GM10248 (cell line): ENCODE data around the gene GYG2.
"Not testable (repeated sequence)": the region's sequence is repeated elsewhere in the genome, so short reads cannot be mapped to it uniquely, and the experiment has no call there.

Experiments
- CTCF ChIA-PET: fragments of 300-600 bp; sonication (Branson Sonifier 250); formaldehyde crosslinking; extraction: SDS; loops from one replicate; lab custom pipeline; 2021; ENCODE audit warnings: antibody characterized with exemption; lab: Yijun Ruan, JAX
- POLR2A ChIA-PET: fragments of 350-650 bp; sonication (Branson Sonifier 250); formaldehyde crosslinking; extraction: SDS; loops from one replicate; lab custom pipeline; 2020; ENCODE audit warnings: antibody characterized with exemption; lab: Yijun Ruan, JAX
- DNase-seq: peaks from one replicate; pipeline ENCODE4 v3.0.0; 2012; ENCODE audit errors: extremely low spot score
- TF ChIP-seq, protein P1 (sequence below): IDR thresholded peaks from 2 replicates; pipeline ENCODE4 v1.5.1; 2012; ENCODE audit warnings: mild to moderate bottlenecking, low read depth; ENCODE audit errors: extremely low read depth, missing control alignments, control extremely low read depth

The GYG2 gene

DNA sequence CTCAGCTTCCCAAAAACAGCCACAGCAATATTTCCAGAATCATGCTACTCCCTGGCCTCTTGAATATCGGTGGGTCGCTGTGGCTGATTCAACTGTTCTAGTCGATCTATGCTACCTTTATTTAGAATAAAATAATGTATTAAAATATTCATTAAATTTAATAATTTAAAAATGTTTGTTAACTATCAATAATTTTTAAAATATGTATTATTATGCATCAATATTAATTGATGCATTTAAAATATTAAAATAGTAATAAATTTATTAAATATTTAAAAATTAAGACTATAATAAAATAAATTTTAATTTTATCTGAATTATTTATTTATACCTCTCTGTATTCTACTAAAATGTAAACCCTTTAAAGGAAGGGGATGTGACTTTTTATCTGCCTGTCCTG, 81.4 kb downstream of the GYG2 start:
- ChIA-PET POLR2A (no interaction called here), CTCF (no interaction called here)
- DNase-seq = no peak
- TF ChIP-seq, protein P1, sequence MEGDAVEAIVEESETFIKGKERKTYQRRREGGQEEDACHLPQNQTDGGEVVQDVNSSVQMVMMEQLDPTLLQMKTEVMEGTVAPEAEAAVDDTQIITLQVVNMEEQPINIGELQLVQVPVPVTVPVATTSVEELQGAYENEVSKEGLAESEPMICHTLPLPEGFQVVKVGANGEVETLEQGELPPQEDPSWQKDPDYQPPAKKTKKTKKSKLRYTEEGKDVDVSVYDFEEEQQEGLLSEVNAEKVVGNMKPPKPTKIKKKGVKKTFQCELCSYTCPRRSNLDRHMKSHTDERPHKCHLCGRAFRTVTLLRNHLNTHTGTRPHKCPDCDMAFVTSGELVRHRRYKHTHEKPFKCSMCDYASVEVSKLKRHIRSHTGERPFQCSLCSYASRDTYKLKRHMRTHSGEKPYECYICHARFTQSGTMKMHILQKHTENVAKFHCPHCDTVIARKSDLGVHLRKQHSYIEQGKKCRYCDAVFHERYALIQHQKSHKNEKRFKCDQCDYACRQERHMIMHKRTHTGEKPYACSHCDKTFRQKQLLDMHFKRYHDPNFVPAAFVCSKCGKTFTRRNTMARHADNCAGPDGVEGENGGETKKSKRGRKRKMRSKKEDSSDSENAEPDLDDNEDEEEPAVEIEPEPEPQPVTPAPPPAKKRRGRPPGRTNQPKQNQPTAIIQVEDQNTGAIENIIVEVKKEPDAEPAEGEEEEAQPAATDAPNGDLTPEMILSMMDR = no peak

DNA sequence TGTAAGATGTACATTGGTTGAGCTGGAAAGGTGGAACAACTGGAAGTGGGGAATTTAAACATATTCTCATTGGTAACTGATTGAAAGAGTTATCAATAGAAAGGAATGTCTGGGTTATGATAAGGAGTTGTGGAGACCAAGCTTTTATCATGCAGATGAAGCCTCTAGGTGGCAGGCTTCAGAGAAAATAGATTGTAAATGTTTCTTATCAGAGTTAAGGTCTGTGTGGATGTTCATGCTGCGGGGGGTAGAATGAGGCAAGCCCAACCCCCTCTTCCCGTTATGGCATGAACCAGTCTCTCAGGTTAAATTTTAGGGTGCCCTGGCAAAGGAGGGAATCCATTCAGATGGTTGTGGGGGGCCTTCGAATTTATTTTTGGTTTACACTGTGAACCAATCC, 84.4 kb downstream of the GYG2 start:
- TF ChIP-seq, protein P1 = no peak
- CTCF ChIA-PET = no interaction called here

DNA sequence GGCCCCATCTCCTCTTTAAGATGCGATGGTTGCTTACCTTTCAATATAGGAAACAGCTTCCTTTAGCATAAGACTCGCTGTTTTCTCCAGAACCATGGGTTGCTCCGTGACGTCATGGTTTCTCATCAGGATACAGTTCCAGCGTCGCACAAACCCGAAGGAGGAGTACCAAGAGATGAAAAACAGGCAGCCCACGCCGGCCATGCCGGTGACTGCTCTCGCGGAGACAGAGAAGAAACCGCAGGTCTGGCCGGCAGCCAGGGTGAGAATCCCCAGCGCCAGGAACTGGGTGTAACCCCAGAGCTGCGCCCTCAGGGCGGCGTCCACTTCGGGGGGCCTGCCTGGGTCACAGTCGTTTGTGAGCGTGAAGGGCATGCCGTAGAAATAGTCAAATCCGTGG, 89.0 kb downstream of the GYG2 start:
- CTCF ChIA-PET = no interaction called here
- DNase-seq = no peak

More for the DNA sequence above, 84.4 kb downstream of the GYG2 start:
- DNase-seq = no peak
- POLR2A ChIA-PET = no interaction called here

DNA sequence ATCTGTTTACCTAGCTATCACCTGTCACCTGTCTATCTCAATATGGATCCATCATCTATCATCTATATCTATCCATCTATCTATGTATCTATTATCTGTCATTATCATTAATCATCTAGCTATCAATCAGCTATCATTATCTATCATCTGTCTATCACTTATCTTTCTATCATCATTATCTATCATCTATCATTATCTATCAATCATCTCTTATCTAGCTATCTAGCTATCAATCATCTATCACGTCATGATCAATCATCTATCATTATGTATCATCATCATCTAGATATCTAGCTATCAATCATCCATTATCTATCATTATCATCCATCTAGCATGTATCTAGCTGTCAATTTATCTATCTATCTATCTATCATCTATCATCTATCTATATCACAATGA, 92.5 kb downstream of the GYG2 start:
- CTCF ChIA-PET = no interaction called here
- no peak for DNase-seq

More for the DNA sequence above, 89.0 kb downstream of the GYG2 start:
- TF ChIP-seq, protein P1 = no peak
- POLR2A ChIA-PET = no interaction called here

DNA sequence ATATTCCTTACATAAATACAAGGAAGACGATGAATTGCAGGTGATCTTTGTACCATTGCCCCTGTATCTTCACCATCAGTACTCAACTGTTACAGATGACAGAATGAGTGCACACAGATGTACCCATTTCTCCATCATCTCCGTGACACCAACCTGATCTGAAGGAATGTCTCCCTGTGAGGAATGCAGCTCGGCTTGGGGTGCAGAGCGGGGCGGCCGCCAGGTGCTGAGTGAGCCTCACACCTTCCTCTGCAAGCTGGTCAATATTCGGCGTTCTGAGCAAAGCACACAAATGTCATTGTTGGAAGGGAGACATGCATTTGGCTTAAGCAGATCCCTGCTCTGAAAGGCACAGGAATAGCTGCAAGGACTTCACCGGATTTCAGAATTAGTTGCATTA, 93.0 kb downstream of the GYG2 start:
- TF ChIP-seq, protein P1 = no peak
- ChIA-PET CTCF (no interaction called here), POLR2A (no interaction called here)
- no peak for DNase-seq

More for the DNA sequence above, 92.5 kb downstream of the GYG2 start:
- TF ChIP-seq, protein P1 = no peak
- POLR2A ChIA-PET = no interaction called here

DNA sequence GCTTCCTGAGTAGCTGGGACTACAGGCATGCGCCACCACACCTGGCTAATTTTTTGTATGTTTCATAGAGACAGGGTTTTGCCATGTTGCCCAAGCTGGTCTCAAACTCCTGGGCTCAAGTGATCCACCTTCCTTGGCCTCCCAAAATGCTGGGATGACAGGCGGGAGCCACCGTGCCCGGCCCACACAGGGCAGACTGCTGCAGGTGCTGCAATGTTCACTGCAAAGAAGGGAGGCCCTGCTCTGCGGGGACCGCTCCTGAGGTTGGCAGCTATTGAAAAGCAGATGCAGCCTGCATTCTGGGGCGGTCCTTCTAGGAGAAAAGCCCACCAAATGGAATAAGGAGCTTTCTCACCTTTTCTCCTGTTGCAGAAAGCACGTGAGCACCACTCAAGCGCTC, 95.4 kb downstream of the GYG2 start:
- TF ChIP-seq, protein P1 = no peak
- DNase-seq = no peak
- POLR2A ChIA-PET = no interaction called here
- CTCF ChIA-PET = no interaction called here

DNA sequence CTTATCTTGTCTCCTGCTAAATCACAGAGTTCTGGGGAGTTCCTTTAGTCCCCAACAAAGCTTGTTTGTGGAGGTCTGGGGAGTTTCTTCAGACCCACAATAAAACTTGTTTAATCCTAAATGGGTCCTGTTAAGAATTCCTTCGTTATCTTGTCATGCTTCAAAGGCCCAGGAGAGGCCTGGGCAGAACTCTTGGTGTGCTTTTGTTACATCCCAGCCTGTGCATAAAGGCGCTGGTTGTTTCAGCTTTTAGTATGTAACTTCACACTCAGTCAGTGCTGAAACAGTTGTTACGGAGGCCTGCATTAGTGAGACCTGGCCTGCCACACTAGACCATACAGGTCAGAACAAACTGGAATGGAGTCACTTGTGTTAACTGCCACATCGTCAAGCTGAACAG, 97.5 kb downstream of the GYG2 start:
- CTCF ChIA-PET = not testable (repeated sequence)

More for the DNA sequence above, 97.5 kb downstream of the GYG2 start:
- DNase-seq, POLR2A ChIA-PET: not testable (repeated sequence)
